Measurements from ENCODE around the gene TNFRSF9. TPM values are rescaled to one million over a fixed set of nuclear protein-coding genes. Genes with fewer than 3 reads are reported as not detected.
A peak's percentile ranks its signal among the peaks of the same experiment; 100 is the strongest.
"Not testable (repeated sequence)": the region's sequence is repeated elsewhere in the genome, so short reads cannot be mapped to it uniquely, and the experiment has no call there.

TNFRSF9 gene
- total RNA-seq, 2 donors from 2014 or later = 35.4 to 86.2 TPM

DNA sequence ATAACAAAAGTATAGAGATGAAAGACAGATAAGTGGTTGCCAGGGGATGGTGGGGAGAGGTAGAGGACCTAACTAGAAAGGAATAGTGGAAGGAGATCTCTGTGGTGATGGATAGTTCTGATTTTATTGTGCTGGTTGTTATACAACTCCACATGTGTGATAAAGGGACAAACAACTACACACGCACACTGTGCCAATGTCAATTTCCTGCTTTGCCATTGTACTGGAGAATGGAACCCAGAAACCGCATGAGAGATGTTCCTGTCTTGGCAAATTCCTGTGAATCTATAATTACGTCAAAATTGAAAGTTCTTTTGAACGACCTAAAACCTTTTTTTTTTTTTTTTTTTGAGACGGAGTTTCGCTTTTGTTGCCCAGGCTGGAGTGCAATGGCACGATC, 11.0 kb downstream of the TNFRSF9 start:
- Mint-ChIP-seq H3K27me3 (ENCODE audit: low read depth) (no peaks in the 10 kb centered on the region), H3K36me3 (ENCODE audit: insufficient read depth in 2 of 2) (peaks cover 13 to 15% of the 10 kb centered on the region in 2 donors), H3K27ac (peak overlapping the region; percentile 31), H3K4me3 (peak overlapping the region; percentile 7 to 77), H3K9me3 (no peaks in the 10 kb centered on the region), H3K4me1 (ENCODE audit: low read depth) (peaks cover 36% of the 10 kb centered on the region)
- ATAC-seq (replicated peaks in 1 of 2) (peak; percentile 31 to 53), DNase-seq (no peak)

- H3K4me1 Mint-ChIP-seq (ENCODE audit: low read depth) = peaks cover 36% of the 10 kb centered on the region
- H3K36me3 Mint-ChIP-seq (ENCODE audit: insufficient read depth in 2 of 2) = peaks cover 9 to 13% of the 10 kb centered on the region in 2 donors
These were observed 12.4 kb downstream of the TNFRSF9 start for GRCh38 chr1:7928247-7928646.

DNA sequence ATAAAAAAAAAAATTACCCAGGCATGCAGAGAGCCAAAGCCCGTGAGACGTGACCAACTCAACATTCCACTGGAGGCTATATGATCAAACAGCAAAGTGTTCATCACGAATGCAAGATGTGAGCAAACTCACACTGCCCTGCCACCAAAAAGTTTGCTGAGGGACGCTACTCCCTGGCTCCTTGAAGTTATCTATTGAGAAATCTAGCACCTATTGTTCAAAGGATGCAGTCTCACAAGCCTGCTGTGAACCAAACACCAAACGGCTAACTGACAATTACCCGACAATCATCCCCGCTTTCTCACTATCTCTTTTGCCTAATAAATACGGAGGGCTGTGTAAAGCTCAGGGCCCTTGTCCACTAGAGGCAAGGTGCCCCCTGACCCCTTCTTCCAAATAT, 13.6 kb downstream of the TNFRSF9 start:
- Mint-ChIP-seq H3K36me3 (ENCODE audit: insufficient read depth in 2 of 2) (peaks cover 12% of the 10 kb centered on the region in 2 donors), H3K27ac (peak overlapping the region; percentile 38), H3K4me1 (ENCODE audit: low read depth) (peaks cover 33% of the 10 kb centered on the region)
- H3K4me3 Mint-ChIP-seq; ATAC-seq (replicated peaks in 1 of 2); H3K27me3 Mint-ChIP-seq (ENCODE audit: low read depth); H3K9me3 Mint-ChIP-seq; DNase-seq: not testable (repeated sequence)

More at GRCh38 chr1:7928247-7928646, 12.4 kb downstream of the TNFRSF9 start:
- Mint-ChIP-seq H3K9me3 (no peaks in the 10 kb centered on the region), H3K27ac (no peak overlapping the region), H3K4me3 (peak overlapping the region in 1 of 2 donors; percentile 7), H3K27me3 (ENCODE audit: low read depth) (no peaks in the 10 kb centered on the region)
- DNase-seq (no peak), ATAC-seq (replicated peaks in 1 of 2) (no peak)

GRCh38 chr1:7922301-7922700, 18.3 kb downstream of the TNFRSF9 start:
- no peak for DNase-seq
- H3K4me1 Mint-ChIP-seq (ENCODE audit: low read depth) = peaks cover 28% of the 10 kb centered on the region
- no peaks in the 10 kb centered on the region for H3K9me3 Mint-ChIP-seq
- peak overlapping the region; percentile 26 for H3K27ac Mint-ChIP-seq
- H3K4me3 Mint-ChIP-seq = no peak overlapping the region
- H3K36me3 Mint-ChIP-seq (ENCODE audit: insufficient read depth in 2 of 2) = peaks cover 8 to 11% of the 10 kb centered on the region in 2 donors
- no peaks in the 10 kb centered on the region for H3K27me3 Mint-ChIP-seq (ENCODE audit: low read depth)
- ATAC-seq (replicated peaks in 1 of 2) = no peak

GRCh38 chr1:7921796-7922195, 18.8 kb downstream of the TNFRSF9 start:
- peaks cover 33% of the 10 kb centered on the region for H3K4me1 Mint-ChIP-seq (ENCODE audit: low read depth)
- no peak overlapping the region for H3K4me3 Mint-ChIP-seq
- no peak for DNase-seq
- no peak for ATAC-seq (replicated peaks in 1 of 2)
- H3K36me3 Mint-ChIP-seq (ENCODE audit: insufficient read depth in 2 of 2) = peaks cover 8 to 11% of the 10 kb centered on the region in 2 donors
- no peaks in the 10 kb centered on the region for H3K27me3 Mint-ChIP-seq (ENCODE audit: low read depth)
- H3K9me3 Mint-ChIP-seq = no peaks in the 10 kb centered on the region
- peak overlapping the region; percentile 26 for H3K27ac Mint-ChIP-seq

GRCh38 chr1:7919880-7920279, 20.8 kb downstream of the TNFRSF9 start:
- Mint-ChIP-seq H3K4me3 (peak overlapping the region; percentile 36 to 37), H3K27me3 (ENCODE audit: low read depth) (no peaks in the 10 kb centered on the region), H3K4me1 (ENCODE audit: low read depth) (peaks cover 48% of the 10 kb centered on the region), H3K36me3 (ENCODE audit: insufficient read depth in 2 of 2) (peaks cover 6 to 7% of the 10 kb centered on the region in 2 donors), H3K27ac (peak overlapping the region; percentile 42), H3K9me3 (no peaks in the 10 kb centered on the region)
- DNase-seq (no peak), ATAC-seq (replicated peaks in 1 of 2) (peak in 1 of 2 donors; percentile 28)

DNA sequence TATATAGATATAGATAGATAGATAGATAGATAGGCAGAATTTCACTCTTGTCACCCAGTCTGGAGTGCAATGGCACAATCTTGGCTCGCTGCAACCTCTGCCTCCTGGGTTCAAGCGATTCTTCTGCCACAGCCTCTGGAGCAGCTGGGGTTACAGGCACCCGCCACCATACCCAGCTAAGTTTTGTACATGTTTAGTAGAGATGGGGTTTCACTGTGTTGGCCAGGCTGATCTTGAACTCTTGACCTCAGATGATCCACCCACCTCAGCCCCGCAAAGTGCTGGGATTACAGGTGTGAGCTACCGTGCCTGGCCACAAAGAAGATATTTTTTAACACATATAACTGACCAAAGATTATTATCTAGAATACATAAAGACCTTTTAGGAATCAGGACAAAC, 22.7 kb downstream of the TNFRSF9 start:
- not testable (repeated sequence) for H3K36me3 Mint-ChIP-seq (ENCODE audit: insufficient read depth in 2 of 2); DNase-seq; H3K4me3 Mint-ChIP-seq; ATAC-seq (replicated peaks in 1 of 2); H3K27me3 Mint-ChIP-seq (ENCODE audit: low read depth); H3K9me3 Mint-ChIP-seq; H3K27ac Mint-ChIP-seq
- H3K4me1 Mint-ChIP-seq (ENCODE audit: low read depth) = peaks cover 49% of the 10 kb centered on the region

- DNase-seq = no peak
- peak in 1 of 2 donors; percentile 15 for ATAC-seq (replicated peaks in 1 of 2)
- Mint-ChIP-seq H3K27me3 (ENCODE audit: low read depth) (no peaks in the 10 kb centered on the region), H3K36me3 (ENCODE audit: insufficient read depth in 2 of 2) (peaks cover 2 to 3% of the 10 kb centered on the region in 2 donors), H3K4me3 (peak overlapping the region in 1 of 2 donors; percentile 34), H3K4me1 (ENCODE audit: low read depth) (peaks cover 47% of the 10 kb centered on the region), H3K9me3 (no peaks in the 10 kb centered on the region), H3K27ac (peak overlapping the region; percentile 48)
These were observed 24.2 kb downstream of the TNFRSF9 start for GRCh38 chr1:7916501-7916830.

DNA sequence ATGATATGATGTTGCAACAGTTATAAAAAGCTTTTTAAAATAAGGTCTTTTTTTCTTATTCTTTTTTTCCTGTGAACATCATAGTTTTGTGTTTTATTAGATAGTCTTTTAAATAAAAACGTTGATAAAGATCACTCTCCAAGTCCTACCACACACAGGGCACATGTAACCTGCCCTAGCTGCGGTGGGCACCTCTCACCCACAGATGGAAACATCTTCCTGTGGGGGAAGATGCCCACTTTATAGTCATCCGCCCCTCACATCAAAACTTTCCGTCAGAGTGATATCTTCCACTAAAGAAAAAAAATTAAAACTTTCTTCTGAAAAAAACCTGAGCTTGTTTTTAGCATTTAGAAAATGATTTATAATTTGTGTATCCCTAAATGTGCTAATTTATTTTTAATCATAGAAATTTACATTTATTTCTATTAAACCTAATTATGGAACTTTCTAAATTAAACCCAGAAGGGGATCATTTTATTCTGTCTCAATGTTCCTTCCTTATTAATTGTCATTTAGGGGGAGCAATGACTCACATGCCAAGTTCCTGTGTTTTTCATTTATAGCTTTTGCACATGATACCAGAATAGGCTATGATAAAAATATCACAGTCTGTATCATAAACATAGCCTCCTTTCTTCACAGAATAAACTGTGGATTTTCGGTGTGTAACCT, 24.7 kb downstream of the TNFRSF9 start:
- peak overlapping the region; percentile 34 to 47 for H3K4me3 Mint-ChIP-seq

DNA sequence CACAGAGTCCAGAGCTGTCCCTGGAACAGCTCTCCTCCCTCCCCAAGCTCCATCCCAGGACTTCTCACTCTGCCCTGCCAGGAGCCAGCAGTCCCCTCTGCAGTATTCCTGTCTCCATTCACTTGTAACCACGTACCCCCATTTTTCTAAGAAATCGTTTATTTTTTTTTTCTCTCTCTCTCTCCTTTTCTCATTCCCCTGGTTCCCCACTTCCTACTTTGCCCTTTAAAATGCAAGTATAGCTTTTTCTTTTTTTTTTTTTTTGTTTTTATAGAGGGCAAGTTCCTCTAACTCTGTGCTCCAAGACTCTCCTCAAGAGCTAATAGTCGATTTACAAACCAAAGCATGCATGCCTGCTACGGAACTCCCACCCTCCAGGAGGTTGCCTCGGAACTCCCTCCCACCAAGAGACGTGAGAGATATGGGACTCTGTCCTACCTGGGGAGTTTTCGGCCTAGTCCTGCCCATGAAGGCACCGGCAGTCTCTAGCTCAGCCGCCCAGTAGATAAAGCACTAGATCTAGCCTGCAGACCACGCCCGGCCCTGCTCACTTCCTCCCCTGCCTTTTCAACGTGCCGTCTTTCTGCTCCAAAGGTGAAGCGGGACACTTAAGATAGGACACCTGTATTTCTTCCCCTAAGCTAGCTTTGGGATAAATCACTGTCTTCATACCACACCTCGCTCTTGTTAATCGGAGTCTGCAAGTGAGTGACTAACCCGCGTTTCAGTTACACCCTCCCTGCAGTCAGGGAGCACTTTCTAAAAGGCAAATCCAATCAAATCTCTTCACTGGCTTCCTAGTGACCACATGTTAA, 27.7 kb downstream of the TNFRSF9 start:
- ATAC-seq (replicated peaks in 1 of 2) (no peak), DNase-seq (no peak)
- Mint-ChIP-seq H3K4me3 (peak overlapping the region; percentile 22 to 68), H3K27ac (peak overlapping the region; percentile 85), H3K36me3 (ENCODE audit: insufficient read depth in 2 of 2) (no peaks in the 10 kb centered on the region), H3K4me1 (ENCODE audit: low read depth) (peaks cover 30% of the 10 kb centered on the region), H3K9me3 (no peaks in the 10 kb centered on the region), H3K27me3 (ENCODE audit: low read depth) (no peaks in the 10 kb centered on the region)

More for the DNA sequence above, 24.7 kb downstream of the TNFRSF9 start:
- H3K36me3 Mint-ChIP-seq (ENCODE audit: insufficient read depth in 2 of 2) = peaks cover 2 to 3% of the 10 kb centered on the region in 2 donors
- H3K27me3 Mint-ChIP-seq (ENCODE audit: low read depth) = no peaks in the 10 kb centered on the region
- H3K4me1 Mint-ChIP-seq (ENCODE audit: low read depth) = peaks cover 44% of the 10 kb centered on the region
- ATAC-seq (replicated peaks in 1 of 2) = peak; percentile 65 to 75
- no peaks in the 10 kb centered on the region for H3K9me3 Mint-ChIP-seq
- peak; percentile 25 to 45 for DNase-seq
- H3K27ac Mint-ChIP-seq = peak overlapping the region; percentile 48

- Mint-ChIP-seq H3K36me3 (ENCODE audit: insufficient read depth in 2 of 2) (no peaks in the 10 kb centered on the region), H3K9me3 (no peaks in the 10 kb centered on the region), H3K27me3 (ENCODE audit: low read depth) (no peaks in the 10 kb centered on the region), H3K4me1 (ENCODE audit: low read depth) (peaks cover 26% of the 10 kb centered on the region), H3K4me3 (no peak overlapping the region), H3K27ac (peak overlapping the region; percentile 27)
- no peak for ATAC-seq (replicated peaks in 1 of 2)
- DNase-seq = no peak
These were observed 28.5 kb downstream of the TNFRSF9 start for GRCh38 chr1:7912145-7912544.

- peaks cover 7% of the 10 kb centered on the region for H3K4me1 Mint-ChIP-seq (ENCODE audit: low read depth)
- H3K27ac Mint-ChIP-seq = no peak overlapping the region
- no peaks in the 10 kb centered on the region for H3K36me3 Mint-ChIP-seq (ENCODE audit: insufficient read depth in 2 of 2)
- H3K4me3 Mint-ChIP-seq = no peak overlapping the region
- no peaks in the 10 kb centered on the region for H3K9me3 Mint-ChIP-seq
- no peak for ATAC-seq (replicated peaks in 1 of 2)
- no peaks in the 10 kb centered on the region for H3K27me3 Mint-ChIP-seq (ENCODE audit: low read depth)
- no peak for DNase-seq
These were observed 35.4 kb downstream of the TNFRSF9 start for GRCh38 chr1:7905262-7905661.

GRCh38 chr1:7902478-7903085, 38.1 kb downstream of the TNFRSF9 start:
- Mint-ChIP-seq H3K27me3 (ENCODE audit: low read depth) (no peaks in the 10 kb centered on the region), H3K36me3 (ENCODE audit: insufficient read depth in 2 of 2) (no peaks in the 10 kb centered on the region), H3K4me1 (ENCODE audit: low read depth) (peaks cover 16% of the 10 kb centered on the region), H3K4me3 (peak overlapping the region; percentile 63 to 81), H3K9me3 (no peaks in the 10 kb centered on the region), H3K27ac (no peak overlapping the region)
- peak; percentile 70 to 80 for ATAC-seq (replicated peaks in 1 of 2)
- peak; percentile 55 to 70 for DNase-seq
